ENCODE measurements around the gene DOCK9.

Gene DOCK9

DNA sequence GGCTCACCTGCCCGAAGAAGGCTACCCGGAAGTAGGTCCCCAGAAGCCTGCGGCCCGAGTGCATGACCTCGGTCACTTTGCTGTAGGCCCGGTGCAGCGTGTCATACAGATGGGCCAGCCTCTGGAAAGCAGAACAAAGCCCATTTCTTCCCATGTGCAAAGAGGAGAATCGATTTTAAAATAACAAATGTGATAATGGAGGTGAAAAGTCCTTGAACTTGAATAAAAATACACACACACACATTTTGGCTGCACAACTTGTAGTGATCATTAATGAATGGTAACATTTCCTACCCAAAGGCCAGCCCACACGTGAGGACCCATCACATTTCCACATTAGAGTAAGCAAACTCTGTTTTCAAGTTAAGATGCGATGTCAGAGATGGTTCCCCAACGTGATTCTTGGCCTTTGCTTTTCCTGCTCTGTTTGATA, 168.5 kb downstream of the DOCK9 start:
- Histone ChIP-seq H3K4me2 (no peak overlapping the region), H3K9me3 (no peaks in the 10 kb centered on the region), H3K4me1 (no peaks in the 10 kb centered on the region), H3K27me3 (no peaks in the 10 kb centered on the region), H4K20me1 (no peaks in the 10 kb centered on the region), H3K9ac (no peak overlapping the region), H3K4me3 (no peak overlapping the region), H3K27ac (no peak overlapping the region), H3K36me3 (no peaks in the 10 kb centered on the region)
- no peak for TF ChIP-seq Cebpa-rat (IDR thresholded peaks at IDR 0.05)

DNA sequence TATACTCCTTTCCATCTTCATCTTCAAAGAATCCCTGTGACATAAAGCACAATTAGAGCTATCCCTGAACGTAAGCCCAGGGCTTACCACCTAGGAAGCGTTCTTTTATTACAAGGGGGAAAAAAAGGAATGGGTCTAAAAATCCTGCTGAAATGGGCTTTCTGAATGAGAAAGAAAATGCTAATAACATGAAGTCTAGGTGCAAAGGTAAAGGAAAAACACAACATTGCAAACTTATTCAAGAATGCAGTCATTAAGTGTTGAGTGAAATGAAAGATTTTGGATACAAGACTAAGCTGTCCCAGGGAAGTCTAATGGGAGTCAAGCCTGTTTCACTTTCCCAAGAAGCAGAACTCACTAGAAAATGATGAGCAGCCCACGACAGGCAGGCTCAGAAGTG, 170.1 kb downstream of the DOCK9 start:
- Histone ChIP-seq H3K27ac (no peak overlapping the region), H3K9ac (no peak overlapping the region), H3K4me3 (no peak overlapping the region), H3K4me2 (no peak overlapping the region), H4K20me1 (no peaks in the 10 kb centered on the region), H3K27me3 (no peaks in the 10 kb centered on the region), H3K9me3 (no peaks in the 10 kb centered on the region), H3K36me3 (no peaks in the 10 kb centered on the region), H3K4me1 (no peaks in the 10 kb centered on the region)
- TF ChIP-seq Cebpa-rat (IDR thresholded peaks at IDR 0.05): no peak

DNA sequence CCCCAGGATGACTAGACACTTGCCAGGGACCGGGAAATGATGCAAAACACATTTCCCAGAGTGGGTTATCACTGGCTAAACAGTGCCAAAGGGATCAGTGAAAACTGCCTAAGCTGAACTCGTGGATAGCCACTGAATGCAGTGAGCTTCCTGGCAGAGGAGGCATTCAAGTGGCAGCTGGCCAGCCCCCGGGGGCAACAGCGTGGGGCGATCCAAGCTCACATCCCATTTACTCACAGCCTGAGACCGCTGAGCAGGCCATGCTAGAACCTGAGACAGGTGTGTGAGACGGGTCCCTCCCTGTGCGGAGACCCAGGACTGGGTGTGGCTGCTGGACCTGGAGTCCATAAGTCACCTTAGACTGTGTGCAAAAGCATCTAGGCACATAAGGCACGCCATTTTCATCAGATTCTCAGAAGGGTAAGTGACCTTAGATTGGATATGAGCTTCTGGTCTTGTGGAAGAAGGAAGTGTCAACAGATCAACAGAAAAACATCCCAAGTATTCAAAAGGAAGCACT, 173.5 kb downstream of the DOCK9 start:
- no peak for TF ChIP-seq Cebpa-rat (IDR thresholded peaks at IDR 0.05)
- H3K36me3 ChIP-seq: no peaks in the 10 kb centered on the region
- no peaks in the 10 kb centered on the region for H3K27me3 ChIP-seq
- H3K4me1 ChIP-seq: no peaks in the 10 kb centered on the region
- H3K27ac ChIP-seq: no peak overlapping the region
- H3K4me2 ChIP-seq: no peak overlapping the region
- H3K9me3 ChIP-seq: no peaks in the 10 kb centered on the region
- no peak overlapping the region for H3K9ac ChIP-seq
- no peaks in the 10 kb centered on the region for H4K20me1 ChIP-seq
- no peak overlapping the region for H3K4me3 ChIP-seq

DNA sequence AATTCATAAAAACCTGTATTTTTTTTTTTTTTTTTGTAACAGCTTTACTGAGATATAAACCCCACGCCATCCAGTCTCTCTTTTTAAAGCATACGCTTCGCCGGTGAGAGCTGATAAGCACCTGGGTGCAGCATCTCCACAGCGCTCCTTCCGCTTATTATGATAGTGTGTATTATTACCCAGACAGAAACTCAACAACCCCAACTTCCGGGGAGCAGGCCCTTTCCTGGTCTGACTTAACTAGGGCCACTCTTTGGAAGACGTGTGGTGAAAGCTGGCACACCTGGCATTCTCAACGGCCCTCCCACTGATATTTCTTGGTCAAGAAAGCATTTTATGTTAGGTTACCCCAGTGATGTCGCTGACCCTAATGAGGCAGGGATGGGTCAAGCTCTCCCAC, 173.9 kb downstream of the DOCK9 start:
- no peak overlapping the region for H3K4me2 ChIP-seq
- H3K9ac ChIP-seq: no peak overlapping the region
- no peak overlapping the region for H3K27ac ChIP-seq
- no peaks in the 10 kb centered on the region for H3K27me3 ChIP-seq
- no peak overlapping the region for H3K4me3 ChIP-seq
- TF ChIP-seq Cebpa-rat (IDR thresholded peaks at IDR 0.05): no peak
- H3K36me3 ChIP-seq: no peaks in the 10 kb centered on the region
- no peaks in the 10 kb centered on the region for H3K9me3 ChIP-seq
- no peaks in the 10 kb centered on the region for H4K20me1 ChIP-seq
- H3K4me1 ChIP-seq: no peaks in the 10 kb centered on the region

DNA sequence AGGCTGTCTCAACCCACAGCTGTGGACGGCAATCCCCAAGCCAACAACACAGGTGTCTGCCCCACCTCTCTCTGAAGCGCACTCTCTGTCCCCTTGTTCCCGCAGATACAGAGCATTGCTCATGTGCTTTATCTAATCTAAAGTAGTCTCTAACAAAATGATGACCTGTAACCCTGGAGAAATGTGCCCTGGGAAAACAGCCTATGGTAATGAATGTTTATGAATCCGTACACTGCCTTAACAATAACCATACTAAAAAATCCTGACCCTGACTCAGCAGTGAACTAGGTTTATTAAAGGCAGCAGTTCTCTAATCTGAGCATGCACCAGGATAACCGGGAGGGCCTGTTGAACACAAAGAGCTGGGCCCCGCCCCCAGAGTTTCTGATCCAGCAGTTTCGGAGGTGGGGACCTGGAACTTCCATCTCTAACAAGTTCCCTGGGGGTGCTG, 174.7 kb downstream of the DOCK9 start:
- no peak overlapping the region for H3K27ac ChIP-seq
- no peak overlapping the region for H3K4me2 ChIP-seq
- no peaks in the 10 kb centered on the region; the same call in 1 of the 2 replicates for H3K36me3 ChIP-seq
- no peaks in the 10 kb centered on the region for H3K4me1 ChIP-seq
- no peak overlapping the region for H3K9ac ChIP-seq
- H3K4me3 ChIP-seq: no peak overlapping the region
- no peak for TF ChIP-seq Cebpa-rat (IDR thresholded peaks at IDR 0.05)
- no peaks in the 10 kb centered on the region for H3K27me3 ChIP-seq
- H4K20me1 ChIP-seq: no peaks in the 10 kb centered on the region
- H3K9me3 ChIP-seq: no peaks in the 10 kb centered on the region

DNA sequence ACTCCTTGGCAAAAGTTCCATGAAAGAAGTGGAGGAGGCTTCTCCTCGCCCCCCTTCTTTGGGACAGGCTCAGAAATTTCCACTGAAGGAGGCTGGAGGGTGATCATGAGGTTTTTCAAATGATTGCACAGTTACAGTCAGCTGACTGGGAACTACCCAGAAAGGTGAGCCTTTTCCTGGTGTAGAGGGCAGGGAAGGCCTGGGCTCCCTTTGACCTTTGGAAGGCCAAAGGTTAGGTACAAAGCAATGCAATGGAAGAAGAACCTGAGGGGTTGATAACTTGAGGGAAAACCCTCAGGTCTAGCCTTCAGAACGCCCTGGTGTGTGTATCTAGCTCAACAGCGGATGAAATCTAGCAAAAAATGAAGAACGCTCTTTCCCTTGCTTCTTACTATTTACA, 175.3 kb downstream of the DOCK9 start:
- Histone ChIP-seq H3K27me3 (no peaks in the 10 kb centered on the region), H3K9me3 (no peaks in the 10 kb centered on the region), H3K4me2 (no peak overlapping the region), H3K36me3 (no peaks in the 10 kb centered on the region; the same call in 1 of the 2 replicates), H3K4me3 (no peak overlapping the region), H4K20me1 (no peaks in the 10 kb centered on the region), H3K4me1 (no peaks in the 10 kb centered on the region), H3K9ac (no peak overlapping the region), H3K27ac (no peak overlapping the region)
- TF ChIP-seq Cebpa-rat (IDR thresholded peaks at IDR 0.05): no peak

DNA sequence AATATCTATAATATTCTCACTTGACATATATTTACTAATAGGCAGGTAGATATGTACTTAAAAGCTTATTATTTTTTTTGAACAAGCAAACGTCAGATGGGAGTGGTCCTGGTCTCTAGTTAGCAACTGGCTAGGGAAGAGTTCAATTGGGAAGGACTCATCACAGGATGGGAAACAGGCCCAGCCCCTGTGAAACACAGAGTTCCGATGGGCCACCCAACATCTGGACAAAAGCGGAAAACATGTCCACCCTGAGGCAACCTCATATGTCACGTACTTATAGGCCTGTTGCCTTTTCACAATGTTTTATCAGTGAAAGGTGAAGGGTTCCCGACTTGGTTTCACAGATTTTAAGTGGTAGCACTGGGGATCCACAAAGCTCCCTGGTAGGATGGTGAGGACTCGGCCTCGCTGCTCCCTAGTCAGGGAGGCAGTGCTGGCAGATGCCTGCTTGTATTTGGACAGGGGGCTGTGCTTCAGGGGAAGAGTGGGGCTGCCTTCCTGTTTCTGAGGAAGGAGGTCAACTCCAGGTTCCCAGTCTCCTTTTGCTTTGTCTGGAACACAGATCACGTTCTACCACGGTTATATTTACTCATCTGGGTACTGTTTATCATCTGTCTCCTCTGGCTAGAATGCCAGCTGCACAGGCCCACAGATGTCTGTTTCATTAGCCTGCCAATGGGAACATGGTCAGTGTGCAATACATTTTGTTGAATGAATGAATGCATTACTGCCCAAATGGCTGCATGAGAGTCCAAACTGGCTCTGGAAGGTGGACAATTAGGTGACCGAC, 176.0 kb downstream of the DOCK9 start:
- 0 out of 2 replicates have a peak, but pooled peaks cover 3% of the 10 kb centered on the region for H3K9me3 ChIP-seq
- no peaks in the 10 kb centered on the region; the same call in 1 of the 2 replicates for H3K36me3 ChIP-seq
- no peak for TF ChIP-seq Cebpa-rat (IDR thresholded peaks at IDR 0.05)
- 0 out of 2 replicates have a peak, but pooled peaks cover 4% of the 10 kb centered on the region for H3K4me1 ChIP-seq
- H4K20me1 ChIP-seq: no peaks in the 10 kb centered on the region
- H3K9ac ChIP-seq: no peak overlapping the region
- H3K4me3 ChIP-seq: no peak overlapping the region
- H3K27me3 ChIP-seq: no peaks in the 10 kb centered on the region
- H3K27ac ChIP-seq: no peak overlapping the region
- H3K4me2 ChIP-seq: no peak overlapping the region

DNA sequence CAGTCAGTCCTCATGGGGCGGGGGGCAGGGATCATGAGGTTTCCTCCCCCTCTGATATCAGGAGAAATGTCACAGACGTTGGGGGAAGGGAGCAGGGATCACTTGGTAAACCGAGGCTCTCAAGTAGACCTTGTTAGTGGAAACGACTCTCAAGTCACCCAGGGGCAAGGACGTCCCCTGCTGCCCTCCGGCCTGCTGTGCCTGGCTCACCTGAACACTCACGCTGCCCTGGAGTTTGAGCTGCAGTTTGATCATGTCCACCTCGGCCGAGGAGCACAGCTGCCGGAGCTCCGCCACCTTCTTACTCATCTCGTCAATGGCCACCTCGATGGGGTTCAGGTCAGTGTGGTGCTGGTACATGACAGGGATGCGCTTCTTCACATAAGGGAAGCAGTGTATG, 177.8 kb downstream of the DOCK9 start:
- Histone ChIP-seq H3K4me1 (0 out of 2 replicates have a peak, but pooled peaks cover 4% of the 10 kb centered on the region), H4K20me1 (no peaks in the 10 kb centered on the region), H3K27me3 (no peaks in the 10 kb centered on the region), H3K9ac (no peak overlapping the region), H3K36me3 (no peaks in the 10 kb centered on the region; the same call in 1 of the 2 replicates), H3K4me3 (no peak overlapping the region), H3K27ac (no peak overlapping the region), H3K9me3 (0 out of 2 replicates have a peak, but pooled peaks cover 6% of the 10 kb centered on the region), H3K4me2 (no peak overlapping the region)
- TF ChIP-seq Cebpa-rat (IDR thresholded peaks at IDR 0.05): no peak

DNA sequence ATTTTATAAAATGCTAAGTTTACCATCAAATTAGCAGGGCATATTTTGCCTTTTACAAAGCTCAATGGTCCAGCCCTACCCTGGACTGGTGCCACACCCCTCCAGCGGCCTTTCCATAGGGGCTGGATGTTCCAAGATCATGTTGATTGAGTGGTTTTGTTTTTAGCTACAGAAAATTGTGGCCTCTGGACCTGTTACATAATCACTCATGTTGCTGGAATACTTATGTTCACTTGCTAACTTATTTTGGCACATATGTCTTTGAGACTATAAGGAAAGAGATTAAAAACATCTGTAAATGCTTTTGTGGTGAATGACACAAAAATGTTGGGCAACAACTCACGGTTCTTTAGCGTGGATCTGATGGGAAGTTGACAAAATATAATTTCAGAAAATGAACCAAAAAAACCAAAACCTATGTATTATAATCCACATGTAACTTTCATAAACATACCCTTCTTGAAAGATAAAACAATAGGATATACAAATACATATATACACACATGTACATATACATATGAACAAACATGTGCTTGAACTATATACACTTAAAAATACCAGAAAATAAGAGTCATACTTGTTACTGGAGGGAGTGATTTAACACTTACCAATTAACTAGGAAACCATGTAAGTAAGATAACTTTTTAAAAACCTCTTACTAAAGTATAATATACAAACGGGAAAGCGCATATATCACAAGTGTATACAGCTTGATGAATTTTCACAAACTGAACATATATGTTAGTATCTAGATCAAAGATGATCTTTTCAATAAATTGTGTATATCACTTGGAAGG, 178.8 kb downstream of the DOCK9 start:
- H4K20me1 ChIP-seq: no peaks in the 10 kb centered on the region
- H3K36me3 ChIP-seq: no peaks in the 10 kb centered on the region; the same call in 1 of the 2 replicates
- H3K4me2 ChIP-seq: no peak overlapping the region

More for the DNA sequence above, 178.8 kb downstream of the DOCK9 start:
- Histone ChIP-seq H3K4me1 (0 out of 2 replicates have a peak, but pooled peaks cover 4% of the 10 kb centered on the region), H3K4me3 (no peak overlapping the region), H3K27me3 (no peaks in the 10 kb centered on the region), H3K9ac (no peak overlapping the region), H3K27ac (no peak overlapping the region), H3K9me3 (0 out of 2 replicates have a peak, but pooled peaks cover 6% of the 10 kb centered on the region)
- TF ChIP-seq Cebpa-rat (IDR thresholded peaks at IDR 0.05): no peak

Data from BLaER1 (cell line).